ENCODE data around the gene SNX5.

The SNX5 gene

GRCh38 chr20:17992847-17993513 lies 24.4 kb upstream of the SNX5 start:
- DNase-seq (ENCODE audit: low read depth): no peak

GRCh38 chr20:17992224-17992637 lies 23.6 kb upstream of the SNX5 start:
- no peak for DNase-seq (ENCODE audit: low read depth)

- no peak for DNase-seq (ENCODE audit: low read depth)
Observed at GRCh38 chr20:17990278-17990972, 21.8 kb upstream of the SNX5 start.

- no peak for DNase-seq (ENCODE audit: low read depth)
Observed at GRCh38 chr20:17987988-17988387, 19.4 kb upstream of the SNX5 start.

- DNase-seq (ENCODE audit: low read depth): no peak
Observed at GRCh38 chr20:17985388-17986018, 16.9 kb upstream of the SNX5 start.

- no peak for DNase-seq (ENCODE audit: low read depth)
Observed at GRCh38 chr20:17976305-17976704, 7.7 kb upstream of the SNX5 start.

GRCh38 chr20:17972121-17972520 lies 3.5 kb upstream of the SNX5 start:
- DNase-seq (ENCODE audit: low read depth): no peak

- no peak for DNase-seq (ENCODE audit: low read depth)
Observed at GRCh38 chr20:17971300-17972013, 2.9 kb upstream of the SNX5 start.

GRCh38 chr20:17969884-17970409 lies 1.4 kb upstream of the SNX5 start:
- DNase-seq (ENCODE audit: low read depth): peak; percentile 9

GRCh38 chr20:17969278-17969883 lies 787 bp upstream of the SNX5 start:
- no peak for DNase-seq (ENCODE audit: low read depth)

GRCh38 chr20:17967521-17968365 lies 851 bp downstream of the SNX5 start:
- DNase-seq (ENCODE audit: low read depth): no peak

- DNase-seq (ENCODE audit: low read depth): no peak
Observed at GRCh38 chr20:17966432-17967310, 1.9 kb downstream of the SNX5 start.

GRCh38 chr20:17965042-17965697 lies 3.4 kb downstream of the SNX5 start:
- no peak for DNase-seq (ENCODE audit: low read depth)

GRCh38 chr20:17964632-17965031 lies 4.0 kb downstream of the SNX5 start:
- DNase-seq (ENCODE audit: low read depth): no peak

- DNase-seq (ENCODE audit: low read depth): no peak
Observed at GRCh38 chr20:17964073-17964472, 4.5 kb downstream of the SNX5 start.

GRCh38 chr20:17963114-17963897 lies 5.3 kb downstream of the SNX5 start:
- no peak for DNase-seq (ENCODE audit: low read depth)

- DNase-seq (ENCODE audit: low read depth): no peak
Observed at GRCh38 chr20:17961587-17961940, 7.0 kb downstream of the SNX5 start.

- DNase-seq (ENCODE audit: low read depth): no peak
Observed at GRCh38 chr20:17960927-17961586, 7.5 kb downstream of the SNX5 start.

Measured in activated T-helper 1 cell treated with Interleukin-2 at 50 U/mL for 16 hours (primary cell).